Liver (tissue), 9 donors: ENCODE measurements around the gene GPX5. TPM values are rescaled to one million over a fixed set of nuclear protein-coding genes. Genes with fewer than 3 reads are reported as not detected.

Experiments
- DNase-seq: peaks from one replicate; pipeline ENCODE4 v3.0.0-alpha.2; 2017; ENCODE audit warnings: low spot score
- H3K27ac ChIP-seq, 2 donors: one replicate each; pipeline ENCODE4 v1.7.0; 2013; ENCODE audit warnings: inconsistent platforms in 2 of 2, low read length in 2 of 2, control low read depth in 1 of 2, low read depth in 1 of 2, mild to moderate bottlenecking in 1 of 2
- H3K27me3 ChIP-seq, 4 donors: one replicate each; pipeline versions ENCODE4 v1.6.1 to v1.7.0; 2013; ENCODE audit warnings: low read length in 3 of 4, inconsistent platforms in 1 of 4, mild to moderate bottlenecking in 1 of 4, moderate library complexity in 1 of 4; ENCODE audit not compliant: control insufficient read depth in 4 of 4, insufficient read depth in 4 of 4
- H3K36me3 ChIP-seq, 4 donors: one replicate each; pipeline versions ENCODE4 v1.6.1 to v1.7.0; 2013; ENCODE audit warnings: low read length in 3 of 4, mild to moderate bottlenecking in 3 of 4, low read depth in 1 of 4, moderate library complexity in 1 of 4; ENCODE audit not compliant: control insufficient read depth in 4 of 4, insufficient read depth in 3 of 4
- H3K4me1 ChIP-seq, 4 donors: one replicate each; pipeline versions ENCODE4 v1.6.1 to v1.7.0; 2013; ENCODE audit warnings: low read length in 3 of 4, mild to moderate bottlenecking in 3 of 4, moderate library complexity in 1 of 4; ENCODE audit not compliant: control insufficient read depth in 4 of 4, insufficient read depth in 4 of 4
- H3K4me3 ChIP-seq, 3 donors: one replicate each; pipeline versions ENCODE4 v1.6.1 to v1.7.0; 2013; ENCODE audit warnings: low read length in 3 of 3, control low read depth in 1 of 3, low read depth in 1 of 3, mild to moderate bottlenecking in 1 of 3
- H3K9ac ChIP-seq, 2 donors: one replicate each; pipeline ENCODE4 v1.7.0; 2013; ENCODE audit warnings: low read length in 2 of 2, mild to moderate bottlenecking in 2 of 2, moderate library complexity in 2 of 2, control low read depth in 1 of 2, low read depth in 1 of 2
- H3K9me3 ChIP-seq, 4 donors: one replicate each; pipeline versions ENCODE4 v1.6.1 to v1.7.0; 2013; ENCODE audit warnings: low read length in 3 of 4; ENCODE audit not compliant: control insufficient read depth in 4 of 4
- EGR1 ChIP-seq, 2 donors: IDR thresholded peaks; 2 replicates each; pipeline ENCODE4 v1.6.1; 2016 to 2018; ENCODE audit warnings: antibody characterized with exemption in 2 of 2, low read depth in 2 of 2
- GABPA ChIP-seq, 2 donors: IDR thresholded peaks in 1 of 2; conservative IDR thresholded peaks in 1 of 2; 2 replicates each; pipeline ENCODE4 v1.6.1; 2016; ENCODE audit warnings: antibody characterized with exemption in 2 of 2, mild to moderate bottlenecking in 1 of 2, moderate library complexity in 1 of 2
- HNF4G ChIP-seq: IDR thresholded peaks from 2 replicates; pipeline ENCODE4 v1.6.1; 2016; ENCODE audit warnings: antibody characterized with exemption
- MAX ChIP-seq: IDR thresholded peaks from 2 replicates; pipeline ENCODE4 v1.6.1; 2016; ENCODE audit warnings: antibody characterized with exemption
- NR2F2 ChIP-seq: IDR thresholded peaks from 2 replicates; pipeline ENCODE4 v1.6.1; 2016; ENCODE audit warnings: antibody characterized with exemption
- RXRA ChIP-seq, 2 donors: IDR thresholded peaks; 2 replicates each; pipeline ENCODE4 v1.6.1; 2017 to 2018; ENCODE audit warnings: antibody characterized with exemption in 2 of 2, mild to moderate bottlenecking in 1 of 2
- SP1 ChIP-seq: IDR thresholded peaks from 2 replicates; pipeline ENCODE4 v1.6.1; 2018; ENCODE audit warnings: antibody characterized with exemption, mild to moderate bottlenecking
- YY1 ChIP-seq: IDR thresholded peaks from 2 replicates; pipeline ENCODE4 v1.6.1; 2016; ENCODE audit warnings: antibody characterized with exemption, mild to moderate bottlenecking
- WGBS: extraction: QIAGEN DNeasy Blood & Tissue Kit; methylation state at CpG from one replicate; pipeline ENCODE4 v1.1.7; 2013; 5-methylcytosine and 5-hydroxymethylcytosine counted together
- polyA plus RNA-seq, 2 donors: library from polyadenylated mRNA; stranded (reverse) in 1 of 2; unstranded in 1 of 2; fragments of 200-250 nt in 1 of 2; fragments of >200 nt in 1 of 2; fragmentation: Nextera tagmentation in 1 of 2; extraction: Ambion mirVana in 1 of 2; gene quantifications; one replicate each; pipeline versions ENCODE4 v1.2.1 to v1.2.3, GENCODE V29; 2013 to 2015
- total RNA-seq, 2 donors: library from RNA; depleted of rRNA; stranded (reverse); fragments of >200 nt; gene quantifications; one replicate each; pipeline ENCODE4 v1.2.3, GENCODE V29; 2014
- TF ChIP-seq, protein P1 (sequence below): IDR thresholded peaks from 2 replicates; pipeline ENCODE4 v1.6.1; 2016; ENCODE audit warnings: antibody characterized with exemption
- TF ChIP-seq, protein P2 (sequence below): IDR thresholded peaks from 2 replicates; pipeline ENCODE4 v1.6.1; 2016; ENCODE audit warnings: antibody characterized with exemption, mild to moderate bottlenecking
- donor health status: healthy.
- donor health status: healthy.
- donor health status: healthy.
- donor health status: healthy.
- donor health status: healthy.

Gene GPX5
- total and polyA plus RNA-seq, 4 donors, result not detected

- no peak for TF ChIP-seq GABPA (IDR thresholded peaks at IDR 0.05 in 1 of 2, conservative IDR thresholded peaks at IDR 0.05 in 1 of 2)
- no peak for TF ChIP-seq RXRA (IDR thresholded peaks at IDR 0.05)
- TF ChIP-seq, protein P1, sequence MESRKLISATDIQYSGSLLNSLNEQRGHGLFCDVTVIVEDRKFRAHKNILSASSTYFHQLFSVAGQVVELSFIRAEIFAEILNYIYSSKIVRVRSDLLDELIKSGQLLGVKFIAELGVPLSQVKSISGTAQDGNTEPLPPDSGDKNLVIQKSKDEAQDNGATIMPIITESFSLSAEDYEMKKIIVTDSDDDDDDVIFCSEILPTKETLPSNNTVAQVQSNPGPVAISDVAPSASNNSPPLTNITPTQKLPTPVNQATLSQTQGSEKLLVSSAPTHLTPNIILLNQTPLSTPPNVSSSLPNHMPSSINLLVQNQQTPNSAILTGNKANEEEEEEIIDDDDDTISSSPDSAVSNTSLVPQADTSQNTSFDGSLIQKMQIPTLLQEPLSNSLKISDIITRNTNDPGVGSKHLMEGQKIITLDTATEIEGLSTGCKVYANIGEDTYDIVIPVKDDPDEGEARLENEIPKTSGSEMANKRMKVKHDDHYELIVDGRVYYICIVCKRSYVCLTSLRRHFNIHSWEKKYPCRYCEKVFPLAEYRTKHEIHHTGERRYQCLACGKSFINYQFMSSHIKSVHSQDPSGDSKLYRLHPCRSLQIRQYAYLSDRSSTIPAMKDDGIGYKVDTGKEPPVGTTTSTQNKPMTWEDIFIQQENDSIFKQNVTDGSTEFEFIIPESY, result no peak
- TF ChIP-seq HNF4G, result no peak
- no peak for TF ChIP-seq YY1
- TF ChIP-seq MAX, result no peak
- no peak overlapping the region for H3K27ac ChIP-seq
- H3K9me3 ChIP-seq, result no peaks in the 10 kb centered on the region
- H3K27me3 ChIP-seq, result peaks cover 0 to 5% (median 3%) of the 10 kb centered on the region in 4 donors
- no peak for DNase-seq
- no peaks in the 10 kb centered on the region for H3K4me1 ChIP-seq
- no peaks in the 10 kb centered on the region for H3K36me3 ChIP-seq
- H3K4me3 ChIP-seq, result no peak overlapping the region
- no peak overlapping the region for H3K9ac ChIP-seq
Measured at GRCh38 chr6:28522594-28523240, 3.0 kb upstream of the GPX5 start.

- Histone ChIP-seq H3K4me3 (no peak overlapping the region), H3K36me3 (no peaks in the 10 kb centered on the region), H3K9ac (no peak overlapping the region), H3K27ac (no peak overlapping the region), H3K9me3 (no peaks in the 10 kb centered on the region), H3K27me3 (peaks cover 0 to 5% (median 3%) of the 10 kb centered on the region in 4 donors), H3K4me1 (no peaks in the 10 kb centered on the region)
- no peak for DNase-seq
- TF ChIP-seq, protein P2, sequence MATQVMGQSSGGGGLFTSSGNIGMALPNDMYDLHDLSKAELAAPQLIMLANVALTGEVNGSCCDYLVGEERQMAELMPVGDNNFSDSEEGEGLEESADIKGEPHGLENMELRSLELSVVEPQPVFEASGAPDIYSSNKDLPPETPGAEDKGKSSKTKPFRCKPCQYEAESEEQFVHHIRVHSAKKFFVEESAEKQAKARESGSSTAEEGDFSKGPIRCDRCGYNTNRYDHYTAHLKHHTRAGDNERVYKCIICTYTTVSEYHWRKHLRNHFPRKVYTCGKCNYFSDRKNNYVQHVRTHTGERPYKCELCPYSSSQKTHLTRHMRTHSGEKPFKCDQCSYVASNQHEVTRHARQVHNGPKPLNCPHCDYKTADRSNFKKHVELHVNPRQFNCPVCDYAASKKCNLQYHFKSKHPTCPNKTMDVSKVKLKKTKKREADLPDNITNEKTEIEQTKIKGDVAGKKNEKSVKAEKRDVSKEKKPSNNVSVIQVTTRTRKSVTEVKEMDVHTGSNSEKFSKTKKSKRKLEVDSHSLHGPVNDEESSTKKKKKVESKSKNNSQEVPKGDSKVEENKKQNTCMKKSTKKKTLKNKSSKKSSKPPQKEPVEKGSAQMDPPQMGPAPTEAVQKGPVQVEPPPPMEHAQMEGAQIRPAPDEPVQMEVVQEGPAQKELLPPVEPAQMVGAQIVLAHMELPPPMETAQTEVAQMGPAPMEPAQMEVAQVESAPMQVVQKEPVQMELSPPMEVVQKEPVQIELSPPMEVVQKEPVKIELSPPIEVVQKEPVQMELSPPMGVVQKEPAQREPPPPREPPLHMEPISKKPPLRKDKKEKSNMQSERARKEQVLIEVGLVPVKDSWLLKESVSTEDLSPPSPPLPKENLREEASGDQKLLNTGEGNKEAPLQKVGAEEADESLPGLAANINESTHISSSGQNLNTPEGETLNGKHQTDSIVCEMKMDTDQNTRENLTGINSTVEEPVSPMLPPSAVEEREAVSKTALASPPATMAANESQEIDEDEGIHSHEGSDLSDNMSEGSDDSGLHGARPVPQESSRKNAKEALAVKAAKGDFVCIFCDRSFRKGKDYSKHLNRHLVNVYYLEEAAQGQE, result no peak
- no peak for TF ChIP-seq SP1
- TF ChIP-seq YY1, result no peak
- TF ChIP-seq EGR1 (IDR thresholded peaks at IDR 0.05; ENCODE audit: low read depth in 2 of 2), result no peak
- no peak for TF ChIP-seq NR2F2
- TF ChIP-seq, protein P1, result no peak
- WGBS, result 67% methylated on average over 3 of the region's 3 CpGs
Measured at GRCh38 chr6:28523241-28523622, 2.4 kb upstream of the GPX5 start.
